Loucy (cell line): Measurements from ENCODE around the gene CCDC83.

Source experiments
- H2AFZ ChIP-seq: fragments of 200-600 bp; sonication (generic); 2 replicates; pipeline ENCODE4 v1.6.0; 2016; ENCODE audit warnings: antibody characterized with exemption, mild to moderate bottlenecking, low read length, moderate library complexity
- H3F3A ChIP-seq: fragments of 200-600 bp; 2 replicates; pipeline ENCODE4 v1.6.0; 2016; ENCODE audit warnings: antibody characterized with exemption, low read depth, mild to moderate bottlenecking
- H3K27me3 ChIP-seq: fragments of 200-600 bp; sonication (generic); 2 replicates; pipeline ENCODE4 v1.6.1; 2014; ENCODE audit warnings: low read length, mild to moderate bottlenecking; ENCODE audit not compliant: insufficient read depth, poor library complexity, severe bottlenecking
- H3K36me3 ChIP-seq: fragments of 200-600 bp; sonication (generic); 2 replicates; pipeline ENCODE4 v1.6.1; 2016; ENCODE audit warnings: low read length; ENCODE audit not compliant: insufficient read depth
- H3K4me1 ChIP-seq: fragments of 200-600 bp; sonication (generic); 2 replicates; pipeline ENCODE4 v1.5.1; 2014; ENCODE audit warnings: low read length, mild to moderate bottlenecking; ENCODE audit not compliant: insufficient read depth, poor library complexity, severe bottlenecking
- H3K4me2 ChIP-seq: fragments of 200-600 bp; sonication (generic); 2 replicates; pipeline ENCODE4 v1.6.0; 2014; ENCODE audit warnings: antibody characterized with exemption, low read length, low read depth, mild to moderate bottlenecking; ENCODE audit not compliant: poor library complexity, severe bottlenecking
- H3K4me3 ChIP-seq: fragments of 200-600 bp; sonication (generic); 2 replicates; pipeline ENCODE4 v1.5.1; 2014; ENCODE audit warnings: low read length, mild to moderate bottlenecking, mixed read lengths; ENCODE audit not compliant: poor library complexity, severe bottlenecking
- H3K79me2 ChIP-seq: fragments of 200-600 bp; sonication (generic); 2 replicates; pipeline ENCODE4 v1.6.1; 2014; ENCODE audit warnings: low read length; ENCODE audit not compliant: insufficient read depth
- H3K9ac ChIP-seq: fragments of 200-600 bp; sonication (generic); 2 replicates; pipeline ENCODE4 v1.6.0; 2014; ENCODE audit warnings: mild to moderate bottlenecking, low read depth, low read length, moderate library complexity; ENCODE audit not compliant: poor library complexity, severe bottlenecking
- H3K9me2 ChIP-seq: fragments of 200-600 bp; sonication (generic); replicated peaks from 2 replicates; pipeline ENCODE4 v1.6.1; 2016; ENCODE audit warnings: low read depth, low read length, mixed read lengths
- H3K9me3 ChIP-seq: fragments of 200-600 bp; sonication (generic); 2 replicates; pipeline ENCODE4 v1.6.1; 2014; ENCODE audit warnings: mild to moderate bottlenecking, antibody characterized with exemption, low read length, low read depth; ENCODE audit not compliant: insufficient read depth
- H4K20me1 ChIP-seq: fragments of 200-600 bp; sonication (generic); 2 replicates; pipeline ENCODE4 v1.6.0; 2014; ENCODE audit warnings: antibody characterized with exemption, low read length, mild to moderate bottlenecking; ENCODE audit not compliant: insufficient read depth, poor library complexity, severe bottlenecking
- EZH2phosphoT487 ChIP-seq: fragments of 200-600 bp; IDR thresholded peaks from 2 replicates; pipeline ENCODE4 v1.6.1; 2018; ENCODE audit warnings: antibody characterized with exemption, mild to moderate bottlenecking, moderate library complexity, borderline replicate concordance
- TF ChIP-seq, protein P1 (sequence below): fragments of 200-600 bp; sonication (generic); conservative IDR thresholded peaks from 2 replicates; pipeline ENCODE4 v1.5.1; 2014; ENCODE audit warnings: mild to moderate bottlenecking, antibody characterized with exemption, low read length

CCDC83 gene

DNA sequence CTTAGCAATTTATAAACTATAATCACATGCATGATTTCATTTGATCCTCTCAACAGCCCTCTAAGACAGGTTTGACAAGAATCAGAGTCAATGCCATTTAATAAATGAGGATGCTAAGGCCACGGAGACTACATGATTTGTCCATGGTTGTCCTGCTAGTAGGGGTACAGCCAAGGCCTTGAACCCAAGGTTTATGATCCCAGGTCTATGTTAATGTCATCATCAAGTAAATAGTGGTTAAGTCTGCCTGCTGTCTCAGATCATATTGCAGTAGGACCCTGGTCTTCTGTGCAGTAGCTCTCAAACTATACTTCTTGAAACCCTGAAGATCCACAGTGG, 26.6 kb upstream of the CCDC83 start:
- no peaks in the 10 kb centered on the region for H3F3A ChIP-seq
- H3K36me3 ChIP-seq: no peaks in the 10 kb centered on the region
- H3K4me3 ChIP-seq: no peak overlapping the region

DNA sequence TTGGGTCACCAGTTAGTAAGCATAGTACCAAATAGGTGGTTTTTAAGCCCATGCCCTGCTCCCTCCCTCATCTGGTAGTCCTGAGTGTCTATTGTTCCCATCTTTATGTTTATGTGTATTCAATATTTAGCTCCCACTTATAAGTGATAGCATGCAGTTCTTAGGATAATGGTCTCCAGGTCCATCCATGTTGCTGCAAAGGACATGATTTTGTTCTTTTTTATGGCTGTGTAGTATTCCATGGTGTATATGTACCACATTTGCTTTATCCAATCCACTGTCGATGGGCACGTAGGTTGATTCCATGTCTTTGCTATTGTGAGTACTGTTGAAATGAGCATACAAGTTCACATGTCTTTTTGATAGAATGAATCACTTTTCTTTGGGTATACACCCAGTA, 26.0 kb upstream of the CCDC83 start:
- Histone ChIP-seq H3K4me1 (peaks cover 11% of the 10 kb centered on the region), H3K36me3 (no peaks in the 10 kb centered on the region), H3K4me3 (no peak overlapping the region)

More for the DNA sequence above, 26.6 kb upstream of the CCDC83 start:
- no peaks in the 10 kb centered on the region for H3K9me2 ChIP-seq
- H3K4me1 ChIP-seq: peaks cover 17% of the 10 kb centered on the region
- TF ChIP-seq, protein P1, sequence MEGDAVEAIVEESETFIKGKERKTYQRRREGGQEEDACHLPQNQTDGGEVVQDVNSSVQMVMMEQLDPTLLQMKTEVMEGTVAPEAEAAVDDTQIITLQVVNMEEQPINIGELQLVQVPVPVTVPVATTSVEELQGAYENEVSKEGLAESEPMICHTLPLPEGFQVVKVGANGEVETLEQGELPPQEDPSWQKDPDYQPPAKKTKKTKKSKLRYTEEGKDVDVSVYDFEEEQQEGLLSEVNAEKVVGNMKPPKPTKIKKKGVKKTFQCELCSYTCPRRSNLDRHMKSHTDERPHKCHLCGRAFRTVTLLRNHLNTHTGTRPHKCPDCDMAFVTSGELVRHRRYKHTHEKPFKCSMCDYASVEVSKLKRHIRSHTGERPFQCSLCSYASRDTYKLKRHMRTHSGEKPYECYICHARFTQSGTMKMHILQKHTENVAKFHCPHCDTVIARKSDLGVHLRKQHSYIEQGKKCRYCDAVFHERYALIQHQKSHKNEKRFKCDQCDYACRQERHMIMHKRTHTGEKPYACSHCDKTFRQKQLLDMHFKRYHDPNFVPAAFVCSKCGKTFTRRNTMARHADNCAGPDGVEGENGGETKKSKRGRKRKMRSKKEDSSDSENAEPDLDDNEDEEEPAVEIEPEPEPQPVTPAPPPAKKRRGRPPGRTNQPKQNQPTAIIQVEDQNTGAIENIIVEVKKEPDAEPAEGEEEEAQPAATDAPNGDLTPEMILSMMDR: no peak
- TF ChIP-seq EZH2phosphoT487: no peak
- no peak overlapping the region for H2AFZ ChIP-seq
- no peak overlapping the region for H3K4me2 ChIP-seq
- no peak overlapping the region for H3K9ac ChIP-seq
- no peaks in the 10 kb centered on the region for H3K79me2 ChIP-seq
- H3K9me3 ChIP-seq: no peaks in the 10 kb centered on the region
- H3K27me3 ChIP-seq: no peaks in the 10 kb centered on the region
- H4K20me1 ChIP-seq: no peaks in the 10 kb centered on the region

DNA sequence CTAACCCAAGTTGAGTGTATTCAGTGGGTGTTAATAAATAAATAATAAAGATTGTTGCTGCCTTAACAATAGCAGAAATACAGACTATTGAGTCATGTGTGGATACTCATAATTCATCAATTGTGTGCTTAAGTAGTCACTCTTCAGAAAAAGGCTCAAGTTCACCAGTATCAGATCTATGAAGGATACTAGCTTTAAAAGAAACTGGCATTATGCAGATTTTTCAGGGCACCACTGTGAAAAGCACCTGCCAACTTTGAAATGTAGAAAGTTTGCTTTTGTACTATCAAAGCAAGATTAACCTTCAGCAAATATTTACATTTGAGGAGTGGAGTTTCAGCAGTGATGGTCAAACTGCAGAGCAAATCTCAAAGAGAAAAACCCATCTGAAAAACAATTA, 24.1 kb upstream of the CCDC83 start:
- Histone ChIP-seq H4K20me1 (no peaks in the 10 kb centered on the region), H3F3A (no peaks in the 10 kb centered on the region), H3K27me3 (no peaks in the 10 kb centered on the region), H3K4me3 (no peak overlapping the region), H3K9me2 (no peaks in the 10 kb centered on the region), H3K9me3 (peaks cover 7% of the 10 kb centered on the region), H3K79me2 (no peaks in the 10 kb centered on the region), H3K36me3 (no peaks in the 10 kb centered on the region), H2AFZ (no peak overlapping the region), H3K4me2 (no peak overlapping the region), H3K4me1 (peaks cover 8% of the 10 kb centered on the region), H3K9ac (no peak overlapping the region)
- no peak for TF ChIP-seq EZH2phosphoT487
- TF ChIP-seq, protein P1: no peak

More for the DNA sequence above, 26.0 kb upstream of the CCDC83 start:
- Histone ChIP-seq H4K20me1 (no peaks in the 10 kb centered on the region), H3K27me3 (no peaks in the 10 kb centered on the region), H3K9me3 (no peaks in the 10 kb centered on the region), H3F3A (no peaks in the 10 kb centered on the region), H3K4me2 (no peak overlapping the region), H2AFZ (no peak overlapping the region), H3K9ac (no peak overlapping the region), H3K9me2 (no peaks in the 10 kb centered on the region), H3K79me2 (no peaks in the 10 kb centered on the region)
- no peak for TF ChIP-seq EZH2phosphoT487
- TF ChIP-seq, protein P1: no peak
